Caco-2 (cell line): ENCODE measurements around the gene COL21A1. TPM values are rescaled to one million over a fixed set of nuclear protein-coding genes. Genes with fewer than 3 reads are reported as not detected.

Experiments
- BruUV-seq: library from RNA; stranded (reverse); fragments of 400-500 nt; replicated peaks from 2 replicates; lab custom pipeline; 2021; lab: Mats Ljungman, UMichigan
- CTCF ChIA-PET: fragments of 300-600 bp; sonication (Branson Sonifier 250); formaldehyde crosslinking; loops from one replicate; lab custom pipeline; 2022; ENCODE audit warnings: antibody characterized with exemption; lab: Charles Lee
- POLR2A ChIA-PET: fragments of 300-600 bp; sonication (Branson Sonifier 250); formaldehyde crosslinking; loops from one replicate; lab custom pipeline; 2022; ENCODE audit warnings: antibody characterized with exemption; lab: Charles Lee
- DNase-seq, 2 experiments: peaks; one replicate each; pipeline versions ENCODE4 v3.0.0 to v3.0.0-alpha.2; 2020 to 2022
- H3K27me3 ChIP-seq: replicated peaks from 2 replicates; pipeline ENCODE4 v1.6.0; 2011; ENCODE audit warnings: low read length; ENCODE audit not compliant: control insufficient read depth, insufficient read depth
- H3K36me3 ChIP-seq: 2 replicates; pipeline ENCODE4 v1.5.1; 2011; ENCODE audit warnings: low read length; ENCODE audit not compliant: control insufficient read depth, insufficient read depth
- H3K4me1 ChIP-seq: fragments of 250-450 bp; sonication (Bioruptor Pico); 2 replicates; pipeline ENCODE4 v1.5.1; 2020; ENCODE audit warnings: mild to moderate bottlenecking
- H3K4me3 ChIP-seq: 2 replicates; pipeline ENCODE4 v1.5.1; 2011; ENCODE audit warnings: low read depth, mild to moderate bottlenecking, control low read depth, low read length
- H3K9me3 ChIP-seq: fragments of 250-450 bp; sonication (Bioruptor Pico); 2 replicates; pipeline ENCODE4 v1.5.1; 2020; ENCODE audit warnings: mild to moderate bottlenecking, moderate library complexity
- H3K27ac Mint-ChIP-seq: one replicate; pipeline ENCODE4 v1.8.0; 2022; ENCODE audit warnings: mixed read lengths; ENCODE audit not compliant: unreplicated experiment
- H3K27me3 Mint-ChIP-seq: one replicate; pipeline ENCODE4 v1.8.0; 2022; ENCODE audit warnings: mixed read lengths; ENCODE audit not compliant: insufficient read depth, unreplicated experiment
- H3K36me3 Mint-ChIP-seq: one replicate; pipeline ENCODE4 v1.8.0; 2022; ENCODE audit warnings: mild to moderate bottlenecking, mixed read lengths; ENCODE audit not compliant: insufficient read depth, unreplicated experiment
- H3K4me1 Mint-ChIP-seq: one replicate; pipeline ENCODE4 v1.8.0; 2022; ENCODE audit warnings: low read depth, mixed read lengths; ENCODE audit not compliant: unreplicated experiment
- H3K4me3 Mint-ChIP-seq: one replicate; pipeline ENCODE4 v1.8.0; 2022; ENCODE audit warnings: mild to moderate bottlenecking, moderate library complexity, mixed read lengths; ENCODE audit not compliant: unreplicated experiment
- H3K9me3 Mint-ChIP-seq: one replicate; pipeline ENCODE4 v1.8.0; 2022; ENCODE audit warnings: mixed read lengths; ENCODE audit not compliant: unreplicated experiment
- intact Hi-C: fragments of 100-400 bp; cut with micrococcal nuclease; formaldehyde crosslinking; loops from one replicate; pipeline ENCODE4 v1.10.0; 2022; ENCODE audit not compliant: unreplicated experiment
- total RNA-seq: library from RNA; stranded (reverse); gene quantifications from 2 replicates; pipeline ENCODE4 v1.2.3, GENCODE V29; 2022
- TF ChIP-seq, protein P1 (sequence below), 2 experiments: fragments of 200-600 bp in 1 of 2; IDR thresholded peaks; 1 replicate in 1 of 2; 2 replicates in 1 of 2; pipeline versions ENCODE4 v1.5.1 to v1.8.0; 2011 to 2022; ENCODE audit warnings: antibody characterized with exemption in 1 of 2, control low read depth in 1 of 2, inconsistent platforms in 1 of 2, low read depth in 1 of 2, low read length in 1 of 2, mild to moderate bottlenecking in 1 of 2, moderate library complexity in 1 of 2; ENCODE audit not compliant: insufficient read depth in 1 of 2, severe bottlenecking in 1 of 2, unreplicated experiment in 1 of 2

Gene COL21A1
- total RNA-seq, 1 experiment from 2014 or later: 1.3 TPM

DNA sequence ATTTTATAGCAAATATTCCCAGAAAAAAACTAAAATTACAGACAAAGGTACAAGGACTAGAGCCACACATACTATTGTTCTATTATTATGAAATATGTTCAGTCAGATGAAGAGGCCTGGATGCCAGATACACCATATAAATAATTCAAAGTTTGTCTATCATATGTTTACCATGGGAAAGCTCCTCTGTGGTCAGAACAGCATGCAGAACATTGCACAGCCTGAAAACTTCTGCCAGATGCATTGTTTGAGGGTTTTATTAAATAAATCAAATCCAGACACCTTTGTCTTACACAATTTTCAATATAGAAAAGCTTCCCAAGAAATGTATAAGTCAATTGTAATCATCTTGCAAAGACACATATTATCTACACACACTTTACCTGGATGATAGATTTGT lies 35.0 kb upstream of the COL21A1 start:
- H3K36me3 ChIP-seq: no peaks in the 10 kb centered on the region
- H3K27me3 ChIP-seq: no peaks in the 10 kb centered on the region
- no peak for DNase-seq
- no peak overlapping the region for H3K4me3 Mint-ChIP-seq
- peaks cover 9% of the 10 kb centered on the region for H3K4me1 Mint-ChIP-seq
- no peaks in the 10 kb centered on the region for H3K9me3 ChIP-seq
- no peak overlapping the region for H3K4me3 ChIP-seq
- no peak overlapping the region for H3K27ac Mint-ChIP-seq
- H3K9me3 Mint-ChIP-seq: peaks cover 4% of the 10 kb centered on the region
- peaks cover 22% of the 10 kb centered on the region for H3K4me1 ChIP-seq
- BruUV-seq: no TSS peak
- POLR2A ChIA-PET: no interaction called here
- intact Hi-C loops: loop anchor here (10.0 kb wide), 1 partner anchor 58 kb away; no protein-coding TSS in a partner anchor
- TF ChIP-seq, protein P1, sequence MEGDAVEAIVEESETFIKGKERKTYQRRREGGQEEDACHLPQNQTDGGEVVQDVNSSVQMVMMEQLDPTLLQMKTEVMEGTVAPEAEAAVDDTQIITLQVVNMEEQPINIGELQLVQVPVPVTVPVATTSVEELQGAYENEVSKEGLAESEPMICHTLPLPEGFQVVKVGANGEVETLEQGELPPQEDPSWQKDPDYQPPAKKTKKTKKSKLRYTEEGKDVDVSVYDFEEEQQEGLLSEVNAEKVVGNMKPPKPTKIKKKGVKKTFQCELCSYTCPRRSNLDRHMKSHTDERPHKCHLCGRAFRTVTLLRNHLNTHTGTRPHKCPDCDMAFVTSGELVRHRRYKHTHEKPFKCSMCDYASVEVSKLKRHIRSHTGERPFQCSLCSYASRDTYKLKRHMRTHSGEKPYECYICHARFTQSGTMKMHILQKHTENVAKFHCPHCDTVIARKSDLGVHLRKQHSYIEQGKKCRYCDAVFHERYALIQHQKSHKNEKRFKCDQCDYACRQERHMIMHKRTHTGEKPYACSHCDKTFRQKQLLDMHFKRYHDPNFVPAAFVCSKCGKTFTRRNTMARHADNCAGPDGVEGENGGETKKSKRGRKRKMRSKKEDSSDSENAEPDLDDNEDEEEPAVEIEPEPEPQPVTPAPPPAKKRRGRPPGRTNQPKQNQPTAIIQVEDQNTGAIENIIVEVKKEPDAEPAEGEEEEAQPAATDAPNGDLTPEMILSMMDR (IDR thresholded peaks at IDR 0.05; ENCODE audit: insufficient read depth in 1 of 2, low read depth in 1 of 2, low read length in 1 of 2, severe bottlenecking in 1 of 2, unreplicated experiment in 1 of 2): no peak
- no peaks in the 10 kb centered on the region for H3K36me3 Mint-ChIP-seq
- CTCF ChIA-PET: no interaction called here
- H3K27me3 Mint-ChIP-seq: no peaks in the 10 kb centered on the region

DNA sequence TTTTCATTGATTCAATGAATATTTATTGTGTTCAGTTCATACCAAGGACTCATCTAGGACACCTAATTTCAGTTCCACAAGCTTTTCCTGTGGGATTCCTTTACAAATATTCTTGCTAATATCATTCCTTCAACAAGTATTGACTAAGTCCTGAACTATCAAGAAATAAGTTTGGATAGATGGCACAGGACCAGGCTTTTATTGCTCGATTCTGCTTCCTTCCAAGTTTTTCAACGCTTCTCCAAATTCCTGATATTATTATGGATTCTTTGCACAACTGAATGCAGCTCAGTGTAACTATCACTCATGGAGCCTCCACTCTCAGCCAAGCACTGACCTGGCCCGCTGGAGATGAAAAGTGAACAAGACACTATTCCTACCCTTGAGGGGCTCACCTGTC lies 32.7 kb upstream of the COL21A1 start:
- ChIA-PET POLR2A (no interaction called here), CTCF (interaction anchor here (1.2 kb wide), 1 partner anchor 324 kb away, joined by 3 read pairs; no protein-coding TSS in a partner anchor)
- H3K9me3 Mint-ChIP-seq: no peaks in the 10 kb centered on the region
- no peaks in the 10 kb centered on the region for H3K36me3 Mint-ChIP-seq
- H3K27me3 ChIP-seq: no peaks in the 10 kb centered on the region
- peaks cover 8% of the 10 kb centered on the region for H3K4me1 Mint-ChIP-seq
- peaks cover 22% of the 10 kb centered on the region for H3K4me1 ChIP-seq
- no peaks in the 10 kb centered on the region for H3K36me3 ChIP-seq
- intact Hi-C loops: loop anchor here (10.0 kb wide), 1 partner anchor 55 kb away; no protein-coding TSS in a partner anchor
- TF ChIP-seq, protein P1 (IDR thresholded peaks at IDR 0.05; ENCODE audit: insufficient read depth in 1 of 2, low read depth in 1 of 2, low read length in 1 of 2, severe bottlenecking in 1 of 2, unreplicated experiment in 1 of 2): no peak
- H3K4me3 ChIP-seq: no peak overlapping the region
- no peak overlapping the region for H3K27ac Mint-ChIP-seq
- peak overlapping the region; percentile 16 for H3K4me3 Mint-ChIP-seq
- no peaks in the 10 kb centered on the region for H3K9me3 ChIP-seq
- DNase-seq: no peak
- BruUV-seq: no TSS peak
- no peaks in the 10 kb centered on the region for H3K27me3 Mint-ChIP-seq

DNA sequence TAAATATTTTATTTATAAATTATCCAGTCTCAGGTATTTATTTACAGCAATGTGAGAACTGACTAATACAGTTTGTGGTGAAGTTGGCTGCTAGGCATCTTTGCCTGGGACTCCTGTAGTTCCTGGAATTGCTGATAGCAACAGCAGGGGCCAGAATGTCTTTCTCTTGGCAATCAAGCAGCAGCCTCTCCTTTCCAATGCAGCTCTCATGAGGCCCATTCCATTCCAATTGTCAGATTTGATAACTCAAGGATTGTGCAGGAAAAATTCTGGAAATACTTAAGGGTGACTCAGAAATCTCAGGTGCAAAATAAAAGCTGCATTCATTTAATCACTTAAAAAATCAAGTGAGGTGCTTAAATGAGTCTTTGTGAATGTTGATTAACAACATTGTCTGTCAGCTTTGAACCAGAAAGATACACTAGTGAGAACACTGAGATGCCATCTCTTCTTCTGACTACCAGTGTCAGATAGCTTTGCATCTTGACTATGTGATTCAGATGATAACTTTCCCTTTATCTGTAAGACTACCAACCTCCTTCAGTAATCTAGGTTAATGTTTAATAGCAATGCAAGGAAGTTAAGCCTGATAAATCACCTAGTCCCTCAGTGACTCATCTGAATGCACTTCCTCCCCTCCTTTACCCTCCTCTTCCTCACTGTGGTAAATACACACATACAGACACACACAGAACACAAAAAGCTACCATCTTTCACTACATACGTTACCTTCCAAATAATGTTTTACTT lies 32.1 kb upstream of the COL21A1 start:
- Mint-ChIP-seq H3K36me3 (no peaks in the 10 kb centered on the region), H3K4me1 (peaks cover 8% of the 10 kb centered on the region), H3K27me3 (no peaks in the 10 kb centered on the region), H3K4me3 (peak overlapping the region; percentile 16), H3K27ac (no peak overlapping the region), H3K9me3 (no peaks in the 10 kb centered on the region)
- H3K4me3 ChIP-seq: no peak overlapping the region
- ChIA-PET CTCF (interaction anchor here (1.2 kb wide), 1 partner anchor 324 kb away, joined by 3 read pairs; no protein-coding TSS in a partner anchor), POLR2A (no interaction called here)
- H3K9me3 ChIP-seq: no peaks in the 10 kb centered on the region
- H3K27me3 ChIP-seq: no peaks in the 10 kb centered on the region
- DNase-seq: peak in 1 of 2 experiments; percentile 7
- intact Hi-C loops: loop anchor here (2.0 to 10.0 kb wide), 2 partner anchors 33 to 55 kb away; partner anchors contain the start of gene COL21A1
- TF ChIP-seq, protein P1 (IDR thresholded peaks at IDR 0.05; ENCODE audit: insufficient read depth in 1 of 2, low read depth in 1 of 2, low read length in 1 of 2, severe bottlenecking in 1 of 2, unreplicated experiment in 1 of 2): no peak
- peaks cover 22% of the 10 kb centered on the region for H3K4me1 ChIP-seq
- no TSS peak for BruUV-seq
- no peaks in the 10 kb centered on the region for H3K36me3 ChIP-seq
